ENCODE measurements around the gene TRIM17. TPM values are rescaled to one million over a fixed set of nuclear protein-coding genes. Genes with fewer than 3 reads are reported as not detected.

Gene TRIM17
- total and polyA plus RNA-seq, 2 experiments from 2014 or later = 11.8 to 17.9 TPM

- Histone ChIP-seq H3K4me3 (no peak overlapping the region), H3K27me3 (no peaks in the 10 kb centered on the region), H3K36me3 (peaks cover 3% of the 10 kb centered on the region), H3K4me1 (ENCODE audit: low read depth) (no peaks in the 10 kb centered on the region), H3K27ac (peak overlapping the region; percentile 76), H3K9me3 (ENCODE audit: low read depth) (no peaks in the 10 kb centered on the region)
- TF ChIP-seq, protein P1, sequence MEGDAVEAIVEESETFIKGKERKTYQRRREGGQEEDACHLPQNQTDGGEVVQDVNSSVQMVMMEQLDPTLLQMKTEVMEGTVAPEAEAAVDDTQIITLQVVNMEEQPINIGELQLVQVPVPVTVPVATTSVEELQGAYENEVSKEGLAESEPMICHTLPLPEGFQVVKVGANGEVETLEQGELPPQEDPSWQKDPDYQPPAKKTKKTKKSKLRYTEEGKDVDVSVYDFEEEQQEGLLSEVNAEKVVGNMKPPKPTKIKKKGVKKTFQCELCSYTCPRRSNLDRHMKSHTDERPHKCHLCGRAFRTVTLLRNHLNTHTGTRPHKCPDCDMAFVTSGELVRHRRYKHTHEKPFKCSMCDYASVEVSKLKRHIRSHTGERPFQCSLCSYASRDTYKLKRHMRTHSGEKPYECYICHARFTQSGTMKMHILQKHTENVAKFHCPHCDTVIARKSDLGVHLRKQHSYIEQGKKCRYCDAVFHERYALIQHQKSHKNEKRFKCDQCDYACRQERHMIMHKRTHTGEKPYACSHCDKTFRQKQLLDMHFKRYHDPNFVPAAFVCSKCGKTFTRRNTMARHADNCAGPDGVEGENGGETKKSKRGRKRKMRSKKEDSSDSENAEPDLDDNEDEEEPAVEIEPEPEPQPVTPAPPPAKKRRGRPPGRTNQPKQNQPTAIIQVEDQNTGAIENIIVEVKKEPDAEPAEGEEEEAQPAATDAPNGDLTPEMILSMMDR (IDR thresholded peaks at IDR 0.05; ENCODE audit: low read depth, low read length) = no peak
- no peak for DNase-seq (ENCODE audit: low read depth in 1 of 2, low spot score in 1 of 2)
Observed at GRCh38 chr1:228361314-228362140, 55.1 kb downstream of the TRIM17 start.

GRCh38 chr1:228360533-228361313, 55.9 kb downstream of the TRIM17 start:
- DNase-seq (ENCODE audit: low read depth in 1 of 2, low spot score in 1 of 2) = no peak
- Histone ChIP-seq H3K4me1 (ENCODE audit: low read depth) (no peaks in the 10 kb centered on the region), H3K9me3 (ENCODE audit: low read depth) (no peaks in the 10 kb centered on the region), H3K36me3 (peaks cover 3% of the 10 kb centered on the region), H3K27me3 (no peaks in the 10 kb centered on the region), H3K27ac (peak overlapping the region; percentile 76), H3K4me3 (no peak overlapping the region)
- TF ChIP-seq, protein P1 (IDR thresholded peaks at IDR 0.05; ENCODE audit: low read depth, low read length) = no peak

- TF ChIP-seq, protein P1 (IDR thresholded peaks at IDR 0.05; ENCODE audit: low read depth, low read length) = no peak
- Histone ChIP-seq H3K27me3 (no peaks in the 10 kb centered on the region), H3K9me3 (ENCODE audit: low read depth) (no peaks in the 10 kb centered on the region), H3K4me3 (no peak overlapping the region), H3K36me3 (peaks cover 3% of the 10 kb centered on the region), H3K4me1 (ENCODE audit: low read depth) (no peaks in the 10 kb centered on the region), H3K27ac (peak overlapping the region; percentile 76)
- DNase-seq (ENCODE audit: low read depth in 1 of 2, low spot score in 1 of 2) = no peak
Observed at GRCh38 chr1:228359613-228360532, 56.8 kb downstream of the TRIM17 start.

DNA sequence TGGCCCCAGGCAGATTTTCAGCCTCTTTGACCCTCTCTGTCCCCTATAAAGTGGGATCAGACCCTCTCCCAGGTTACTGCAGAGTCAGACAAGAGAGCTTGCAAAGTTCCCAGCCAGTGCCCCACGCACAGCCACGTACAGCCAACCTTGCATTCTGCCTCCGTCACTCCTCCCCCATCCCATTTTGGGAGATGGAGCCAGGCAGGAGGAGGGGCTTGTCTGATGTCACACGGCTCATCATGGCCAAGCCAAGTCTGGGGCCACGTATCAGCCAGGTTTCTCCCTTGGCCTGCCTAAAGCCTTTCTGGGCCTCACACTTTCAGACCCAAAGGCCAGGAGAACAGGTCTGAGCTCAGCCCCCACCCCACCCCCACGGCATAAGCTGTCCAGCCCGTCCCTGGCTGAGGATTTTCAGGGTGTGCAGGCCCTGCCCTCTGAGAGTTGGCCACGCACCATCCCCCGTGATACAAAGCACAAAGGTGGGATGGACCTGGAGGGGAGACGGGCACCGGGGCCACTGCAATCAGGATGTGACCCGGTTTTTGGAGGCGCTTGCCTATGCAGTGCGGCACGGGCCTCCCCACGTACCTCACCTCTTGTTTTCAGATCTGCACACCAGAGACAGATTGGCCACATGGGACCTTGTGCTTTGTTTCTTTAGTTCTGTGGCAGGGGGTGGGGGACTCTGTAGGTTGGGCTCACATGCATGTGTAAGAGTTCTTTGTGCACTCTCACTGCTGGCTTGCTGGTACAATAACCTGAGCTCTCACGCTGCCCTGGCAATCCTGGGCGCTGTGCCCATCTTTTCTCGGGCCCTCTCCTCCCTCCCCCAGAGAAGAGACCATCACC, 57.7 kb downstream of the TRIM17 start:
- no peaks in the 10 kb centered on the region for H3K4me1 ChIP-seq (ENCODE audit: low read depth)
- no peak for DNase-seq (ENCODE audit: low read depth in 1 of 2, low spot score in 1 of 2)
- peaks cover 3% of the 10 kb centered on the region for H3K36me3 ChIP-seq
- H3K4me3 ChIP-seq = no peak overlapping the region
- no peaks in the 10 kb centered on the region for H3K27me3 ChIP-seq
- H3K27ac ChIP-seq = peak overlapping the region; percentile 76
- TF ChIP-seq, protein P1 (IDR thresholded peaks at IDR 0.05; ENCODE audit: low read depth, low read length) = no peak
- H3K9me3 ChIP-seq (ENCODE audit: low read depth) = no peaks in the 10 kb centered on the region

Measured in cardiac muscle cell (in vitro differentiated cells and primary cell).